GM13977 (cell line): ENCODE results near the gene SOST.

Experiments
- DNase-seq: peaks from one replicate; pipeline ENCODE4 v3.0.0; 2012; ENCODE audit warnings: low spot score
- CTCF ChIP-seq: IDR thresholded peaks from 2 replicates; pipeline ENCODE4 v1.5.1; 2012; ENCODE audit warnings: mild to moderate bottlenecking, control low read depth; ENCODE audit not compliant: insufficient read depth; ENCODE audit errors: extremely low read depth, missing control alignments
- in situ Hi-C: fragments of 300-500 bp; cut with MboI; formaldehyde crosslinking; loops from one replicate; pipeline ENCODE4 v1.12.0; 2022; ENCODE audit warnings: low sequenced_read_pairs, low pct_unique_long_range_greater_than_20kb, mixed read lengths, inconsistent platforms; ENCODE audit not compliant: unreplicated experiment

SOST gene

GRCh38 chr17:43707184-43707583, 51.4 kb downstream of the SOST start:
- no peak for TF ChIP-seq CTCF
- in situ Hi-C loops, result no loop called here
- DNase-seq, result no peak

DNA sequence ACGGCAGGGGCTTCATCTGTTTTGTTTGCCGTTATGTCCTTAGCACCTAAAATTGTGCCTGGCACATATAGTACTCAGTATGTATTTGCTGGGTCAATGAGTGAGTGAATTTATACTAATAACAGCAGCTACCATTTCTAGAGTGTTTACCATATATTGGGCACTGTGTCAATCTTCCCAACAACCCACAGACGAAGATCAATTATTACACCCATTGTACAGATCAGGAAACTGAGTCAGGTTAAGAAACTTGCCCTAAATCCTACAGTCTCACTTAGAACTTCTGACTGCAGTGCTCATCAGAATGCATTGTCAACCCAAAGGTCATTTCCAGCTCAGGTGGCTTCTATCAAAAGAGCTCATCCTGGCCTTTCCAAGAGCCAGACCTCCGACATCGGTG, 52.4 kb downstream of the SOST start:
- TF ChIP-seq CTCF, result no peak
- in situ Hi-C loops, result no loop called here
- DNase-seq, result no peak
